HepG2 (cell line): ENCODE results near the gene PRUNE1. TPM values are rescaled to one million over a fixed set of nuclear protein-coding genes. Genes with fewer than 3 reads are reported as not detected.
A peak's percentile ranks its signal among the peaks of the same experiment; 100 is the strongest.

ENCODE experiments used
- BCLAF1 ChIP-seq: fragments of 450-650 bp; IDR thresholded peaks from 2 replicates; pipeline ENCODE4 v1.6.1; 2017; ENCODE audit warnings: mild to moderate bottlenecking
- DNMT3B ChIP-seq: conservative IDR thresholded peaks from 2 replicates; pipeline ENCODE4 v1.6.1; 2016; ENCODE audit warnings: missing biosample characterization, control low read depth
- GABPB1 ChIP-seq: IDR thresholded peaks from 2 replicates; pipeline ENCODE4 v1.6.1; 2016; ENCODE audit warnings: mild to moderate bottlenecking, missing genetic modification reagents, moderate library complexity, missing compliant biosample characterization
- GTF2F1 ChIP-seq: fragments of 150-350 bp; IDR thresholded peaks from 2 replicates; pipeline ENCODE4 v1.6.1; 2014; ENCODE audit warnings: low read length
- HNRNPK ChIP-seq: fragments of 200-400 bp; formaldehyde crosslinking; IDR thresholded peaks from 2 replicates; pipeline ENCODE4 v1.6.1; 2018; ENCODE audit warnings: low read length, low read depth, moderate library complexity, mild to moderate bottlenecking; ENCODE audit not compliant: poor library complexity, severe bottlenecking
- MAFK ChIP-seq, 2 experiments: IDR thresholded peaks in 1 of 2; conservative IDR thresholded peaks in 1 of 2; 2 replicates each; pipeline ENCODE4 v1.6.1; 2011; ENCODE audit warnings: improper control_type of control experiment in 2 of 2, low read length in 2 of 2
- MTERF4 ChIP-seq: sonication (generic); formaldehyde crosslinking; IDR thresholded peaks from 2 replicates; pipeline ENCODE4 v1.8.0; 2023; ENCODE audit warnings: mild to moderate bottlenecking, missing genetic modification reagents
- MYNN ChIP-seq: sonication (generic); formaldehyde crosslinking; IDR thresholded peaks from 2 replicates; pipeline ENCODE4 v1.4.0; 2020; ENCODE audit warnings: mild to moderate bottlenecking, low read depth, missing genetic modification reagents
- PATZ1 ChIP-seq: sonication (generic); formaldehyde crosslinking; IDR thresholded peaks from 2 replicates; pipeline ENCODE4 v1.4.0; 2020; ENCODE audit warnings: missing genetic modification reagents
- PCBP1 ChIP-seq: fragments of 200-400 bp; formaldehyde crosslinking; IDR thresholded peaks from 2 replicates; pipeline ENCODE4 v1.6.1; 2017; ENCODE audit warnings: mild to moderate bottlenecking, low read depth, low read length, borderline replicate concordance
- SOX13 ChIP-seq, 3 experiments: fragments of 450-650 bp in 1 of 3; sonication (generic) in 1 of 3; formaldehyde crosslinking in 1 of 3; IDR thresholded peaks in 2 of 3; conservative IDR thresholded peaks in 1 of 3; 2 replicates each; pipeline versions ENCODE4 v1.5.0 to v1.6.1; 2016 to 2020; ENCODE audit warnings: antibody characterized with exemption in 1 of 3, mild to moderate bottlenecking in 1 of 3, missing compliant biosample characterization in 1 of 3, missing genetic modification reagents in 1 of 3, moderate library complexity in 1 of 3
- TBX2 ChIP-seq: sonication (generic); formaldehyde crosslinking; IDR thresholded peaks from 2 replicates; pipeline ENCODE4 v1.5.0; 2020; ENCODE audit warnings: missing genetic modification reagents, mild to moderate bottlenecking, borderline replicate concordance
- YY1 ChIP-seq: IDR thresholded peaks from 2 replicates; pipeline ENCODE4 v1.6.1; 2011; ENCODE audit warnings: low read length, low read depth, moderate library complexity, mild to moderate bottlenecking; ENCODE audit not compliant: insufficient read depth, insufficient replicate concordance
- ZBTB2 ChIP-seq: sonication (generic); formaldehyde crosslinking; IDR thresholded peaks from 2 replicates; pipeline ENCODE4 v1.8.0; 2022; ENCODE audit warnings: low read depth, missing genetic modification reagents
- ZNF281 ChIP-seq: sonication (generic); formaldehyde crosslinking; IDR thresholded peaks from 2 replicates; pipeline ENCODE4 v1.4.0; 2020; ENCODE audit warnings: missing genetic modification reagents, borderline replicate concordance
- ZNF296 ChIP-seq: sonication (generic); formaldehyde crosslinking; conservative IDR thresholded peaks from 2 replicates; pipeline ENCODE4 v1.5.0; 2020; ENCODE audit warnings: mild to moderate bottlenecking, missing genetic modification reagents
- ZNF431 ChIP-seq: sonication (generic); formaldehyde crosslinking; IDR thresholded peaks from 2 replicates; pipeline ENCODE4 v1.9.0; 2022; ENCODE audit warnings: missing genetic modification reagents, low read depth, mild to moderate bottlenecking, borderline replicate concordance
- polyA plus RNA-seq, 8 experiments: library from polyadenylated mRNA; depleted of rRNA in 3 of 8; stranded (reverse) in 7 of 8; unstranded in 1 of 8; fragments of >200 nt; fragmentation: Illumina TruSeq in 4 of 8; extraction: Trizol in 4 of 8; gene quantifications; 2 replicates each; pipeline versions ENCODE4 v1.2.1 to v1.2.3, GENCODE V29; 2011 to 2016; ENCODE audit warnings: low read depth in 4 of 8, missing spikeins in 1 of 8, mixed read lengths in 1 of 8; ENCODE audit not compliant: insufficient read depth in 1 of 8
- total RNA-seq, 5 experiments: library from RNA; depleted of rRNA; stranded (reverse); fragments of >200 nt; fragmentation: Illumina TruSeq; extraction: Trizol; gene quantifications; 2 replicates each; pipeline ENCODE4 v1.2.3, GENCODE V29; 2016; ENCODE audit warnings: low read depth in 1 of 5

The PRUNE1 gene
- total and polyA plus RNA-seq, 2 of the 13 experiments (the other 11 are each of a cell fraction or from before 2014, with no cell fraction given), result 19.0 to 31.9 TPM

GRCh38 chr1:151070474-151071276 is 62.4 kb downstream of the PRUNE1 start, which contains the start of gene GABPB2 (continued):
- TF ChIP-seq ZNF281 (CRISPR knock-in tag) (no peak), PCBP1 (0 out of 2 replicates have a peak, but pooled peaks have one; percentile 43), GABPB1 (CRISPR knock-in tag) (no peak), SOX13 (IDR thresholded peaks at IDR 0.05) (no peak), SOX13 (CRISPR knock-in tag; conservative IDR thresholded peaks at IDR 0.05 in 1 of 2, IDR thresholded peaks at IDR 0.05 in 1 of 2) (no peak), MYNN (CRISPR knock-in tag) (no peak), DNMT3B (CRISPR knock-in tag) (no peak), GTF2F1 (no peak), YY1 (peak; percentile 45), ZNF431 (CRISPR knock-in tag) (no peak), HNRNPK (peak; percentile 78), MAFK (conservative IDR thresholded peaks at IDR 0.05 in 1 of 2, IDR thresholded peaks at IDR 0.05 in 1 of 2; ENCODE audit: low read length in 2 of 2) (no peak), ZBTB2 (CRISPR knock-in tag) (no peak), ZNF296 (no peak), TBX2 (CRISPR knock-in tag) (no peak), PATZ1 (CRISPR knock-in tag) (0 out of 2 replicates have a peak, but pooled peaks have one; percentile 26), MTERF4 (no peak), BCLAF1 (no peak)
